ENCODE measurements around the gene AGXT2.

The AGXT2 gene

DNA sequence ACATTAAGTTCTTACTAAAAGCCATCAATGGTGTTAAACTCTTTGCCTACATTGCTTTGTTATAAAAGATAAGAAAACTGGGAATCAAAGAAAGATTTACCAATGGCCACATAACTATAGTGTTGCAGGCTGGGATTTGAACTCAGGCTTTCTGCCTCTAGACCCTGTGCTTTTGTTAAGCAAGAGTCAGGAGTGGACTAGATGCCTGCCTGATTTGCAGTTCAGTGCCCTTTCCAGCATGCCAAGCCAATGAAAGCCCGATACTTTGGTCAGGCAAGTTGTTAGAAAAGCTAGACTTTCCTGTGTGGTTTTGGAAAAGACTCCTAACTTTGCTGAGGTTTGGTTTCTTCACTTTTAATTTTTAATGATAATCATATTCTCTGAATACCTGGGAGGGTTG is 21.4 kb upstream of the AGXT2 start:
- H3K27me3 ChIP-seq (replicated peaks; ENCODE audit: insufficient read depth, low read length): no peaks in the 10 kb centered on the region
- H3K9me2 ChIP-seq (replicated peaks; ENCODE audit: insufficient read depth, low read length): no peaks in the 10 kb centered on the region
- no peaks in the 10 kb centered on the region for H3F3A ChIP-seq (ENCODE audit: insufficient read depth, low read length)
- H3K4me3 ChIP-seq (ENCODE audit: low read length): no peak overlapping the region
- H3K9me3 ChIP-seq (replicated peaks; ENCODE audit: insufficient read depth, low read length): no peaks in the 10 kb centered on the region
- no peak overlapping the region for H2AFZ ChIP-seq (ENCODE audit: low read length)
- H3K9ac ChIP-seq (ENCODE audit: low read length): no peak overlapping the region
- H3K27ac ChIP-seq (ENCODE audit: low read length): no peak overlapping the region
- H4K20me1 ChIP-seq (ENCODE audit: insufficient read depth, low read length): no peaks in the 10 kb centered on the region
- TF ChIP-seq EZH2 (optimal IDR thresholded peaks at IDR 0.05; ENCODE audit: low read depth, low read length) (no peak), EZH2phosphoT487 (IDR thresholded peaks at IDR 0.05; ENCODE audit: low read length) (no peak)
- TF ChIP-seq, protein P1, sequence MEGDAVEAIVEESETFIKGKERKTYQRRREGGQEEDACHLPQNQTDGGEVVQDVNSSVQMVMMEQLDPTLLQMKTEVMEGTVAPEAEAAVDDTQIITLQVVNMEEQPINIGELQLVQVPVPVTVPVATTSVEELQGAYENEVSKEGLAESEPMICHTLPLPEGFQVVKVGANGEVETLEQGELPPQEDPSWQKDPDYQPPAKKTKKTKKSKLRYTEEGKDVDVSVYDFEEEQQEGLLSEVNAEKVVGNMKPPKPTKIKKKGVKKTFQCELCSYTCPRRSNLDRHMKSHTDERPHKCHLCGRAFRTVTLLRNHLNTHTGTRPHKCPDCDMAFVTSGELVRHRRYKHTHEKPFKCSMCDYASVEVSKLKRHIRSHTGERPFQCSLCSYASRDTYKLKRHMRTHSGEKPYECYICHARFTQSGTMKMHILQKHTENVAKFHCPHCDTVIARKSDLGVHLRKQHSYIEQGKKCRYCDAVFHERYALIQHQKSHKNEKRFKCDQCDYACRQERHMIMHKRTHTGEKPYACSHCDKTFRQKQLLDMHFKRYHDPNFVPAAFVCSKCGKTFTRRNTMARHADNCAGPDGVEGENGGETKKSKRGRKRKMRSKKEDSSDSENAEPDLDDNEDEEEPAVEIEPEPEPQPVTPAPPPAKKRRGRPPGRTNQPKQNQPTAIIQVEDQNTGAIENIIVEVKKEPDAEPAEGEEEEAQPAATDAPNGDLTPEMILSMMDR (IDR thresholded peaks at IDR 0.05; ENCODE audit: low read length): no peak
- no peaks in the 10 kb centered on the region for H3K79me2 ChIP-seq (ENCODE audit: low read length)
- no peak for DNase-seq
- H3K4me2 ChIP-seq (ENCODE audit: low read depth, low read length): no peak overlapping the region
- no peaks in the 10 kb centered on the region for H3K4me1 ChIP-seq (ENCODE audit: low read length)
- H3K36me3 ChIP-seq (replicated peaks; ENCODE audit: insufficient read depth, low read length): no peaks in the 10 kb centered on the region

DNA sequence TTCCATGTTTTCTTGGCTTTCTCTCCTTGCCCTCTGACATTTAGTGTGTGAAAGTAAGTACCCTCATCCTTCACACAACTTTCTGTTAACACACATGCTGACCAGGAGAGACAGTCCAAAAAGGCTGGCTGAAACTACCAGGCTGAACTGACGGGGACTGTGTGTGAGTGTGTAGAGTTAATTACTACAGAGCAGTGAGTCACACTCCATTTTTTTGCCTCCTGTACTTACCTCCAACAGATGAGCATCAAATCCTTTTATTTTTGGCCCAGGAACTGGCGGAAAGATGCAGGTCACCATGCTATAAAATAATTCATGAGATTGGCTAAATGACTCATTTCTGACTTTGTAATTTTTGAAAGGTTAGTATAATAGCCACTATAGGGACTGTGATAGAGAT is 20.2 kb upstream of the AGXT2 start:
- DNase-seq: no peak
- Histone ChIP-seq H3K9ac (ENCODE audit: low read length) (no peak overlapping the region), H3K4me1 (ENCODE audit: low read length) (no peaks in the 10 kb centered on the region), H4K20me1 (ENCODE audit: insufficient read depth, low read length) (no peaks in the 10 kb centered on the region), H3K36me3 (replicated peaks; ENCODE audit: insufficient read depth, low read length) (no peaks in the 10 kb centered on the region), H3K4me2 (ENCODE audit: low read depth, low read length) (no peak overlapping the region), H3K4me3 (ENCODE audit: low read length) (no peak overlapping the region), H3K9me3 (replicated peaks; ENCODE audit: insufficient read depth, low read length) (no peaks in the 10 kb centered on the region), H3K9me2 (replicated peaks; ENCODE audit: insufficient read depth, low read length) (no peaks in the 10 kb centered on the region), H3K79me2 (ENCODE audit: low read length) (no peaks in the 10 kb centered on the region), H3K27me3 (replicated peaks; ENCODE audit: insufficient read depth, low read length) (no peaks in the 10 kb centered on the region), H3K27ac (ENCODE audit: low read length) (no peak overlapping the region), H2AFZ (ENCODE audit: low read length) (no peak overlapping the region), H3F3A (ENCODE audit: insufficient read depth, low read length) (no peaks in the 10 kb centered on the region)
- TF ChIP-seq EZH2phosphoT487 (IDR thresholded peaks at IDR 0.05; ENCODE audit: low read length): no peak
- TF ChIP-seq, protein P1 (IDR thresholded peaks at IDR 0.05; ENCODE audit: low read length): no peak
- TF ChIP-seq EZH2 (optimal IDR thresholded peaks at IDR 0.05; ENCODE audit: low read depth, low read length): no peak

DNA sequence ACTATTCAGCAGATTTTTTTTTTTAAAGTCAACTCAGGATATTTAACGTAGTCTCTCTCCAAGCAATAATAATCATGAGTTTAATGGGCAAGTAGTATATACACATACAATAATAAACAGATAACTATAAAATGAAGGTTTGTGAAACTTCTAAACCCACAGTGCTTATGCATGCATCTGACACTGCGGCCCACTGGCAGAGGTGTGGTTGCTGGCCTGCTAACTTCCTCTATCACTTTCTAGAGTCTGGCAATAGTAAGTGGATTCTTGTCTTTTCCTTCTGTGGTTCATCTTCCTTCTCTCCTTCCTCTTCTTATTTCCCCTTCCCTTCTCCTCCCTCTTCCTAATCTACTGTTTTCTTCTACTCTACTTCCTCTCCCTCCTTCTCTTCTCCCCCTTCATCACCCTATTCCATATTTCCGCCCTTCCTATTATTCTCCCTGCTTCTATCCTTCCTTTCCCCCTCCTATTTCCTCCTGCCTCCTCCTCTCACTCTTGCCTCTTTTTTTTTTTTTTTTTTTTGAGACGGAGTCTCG is 18.6 kb upstream of the AGXT2 start:
- Histone ChIP-seq H4K20me1 (ENCODE audit: insufficient read depth, low read length) (no peaks in the 10 kb centered on the region), H3K9me2 (replicated peaks; ENCODE audit: insufficient read depth, low read length) (no peaks in the 10 kb centered on the region), H3K79me2 (ENCODE audit: low read length) (no peaks in the 10 kb centered on the region), H3K4me2 (ENCODE audit: low read depth, low read length) (no peak overlapping the region), H3K36me3 (replicated peaks; ENCODE audit: insufficient read depth, low read length) (no peaks in the 10 kb centered on the region), H3K27me3 (replicated peaks; ENCODE audit: insufficient read depth, low read length) (no peaks in the 10 kb centered on the region), H3K27ac (ENCODE audit: low read length) (no peak overlapping the region), H2AFZ (ENCODE audit: low read length) (no peak overlapping the region), H3K9ac (ENCODE audit: low read length) (no peak overlapping the region), H3K4me3 (ENCODE audit: low read length) (no peak overlapping the region), H3F3A (ENCODE audit: insufficient read depth, low read length) (no peaks in the 10 kb centered on the region), H3K4me1 (ENCODE audit: low read length) (no peaks in the 10 kb centered on the region), H3K9me3 (replicated peaks; ENCODE audit: insufficient read depth, low read length) (no peaks in the 10 kb centered on the region)
- TF ChIP-seq, protein P1 (IDR thresholded peaks at IDR 0.05; ENCODE audit: low read length): no peak
- TF ChIP-seq EZH2phosphoT487 (IDR thresholded peaks at IDR 0.05; ENCODE audit: low read length) (no peak), EZH2 (optimal IDR thresholded peaks at IDR 0.05; ENCODE audit: low read depth, low read length) (no peak)
- DNase-seq: no peak

Data from MM.1S (cell line).